A549 (cell line): ENCODE data around the gene IGF2BP1. TPM values are rescaled to one million over a fixed set of nuclear protein-coding genes. Genes with fewer than 3 reads are reported as not detected.

Experiments
- ATAC-seq, 2 experiments: fragments of 200-7000 bp in 1 of 2; fragments of >200 bp in 1 of 2; cut with Nextera tagmentation in 1 of 2; cut with Tn5 transposase in 1 of 2; 3 replicates each; pipeline versions ENCODE4 v1.8.0 to v1.9.1; 2018 to 2020; ENCODE audit warnings: mild to moderate bottlenecking in 1 of 2, moderate library complexity in 1 of 2
- CTCF ChIA-PET: fragments of 300-600 bp; sonication (Branson Sonifier 250); formaldehyde crosslinking; extraction: SDS; loops from one replicate; lab custom pipeline; 2021; ENCODE audit warnings: antibody characterized with exemption, inconsistent platforms; lab: Yijun Ruan, JAX
- POLR2A ChIA-PET: fragments of 350-600 bp; formaldehyde crosslinking; extraction: SDS; loops from one replicate; lab custom pipeline; 2021; ENCODE audit warnings: antibody characterized with exemption, inconsistent platforms; lab: Yijun Ruan, JAX
- DNase-seq, 2 experiments: peaks; one replicate each; pipeline versions ENCODE4 v3.0.0 to v3.0.0-alpha.2; 2011 to 2016; ENCODE audit warnings: low read depth in 1 of 2, low spot score in 1 of 2
- FAIRE-seq: peaks from 2 replicates; lab custom pipeline; 2011; peaks lifted over from hg19 to GRCh38; lab: Jason Lieb, UNC
- H3K27ac ChIP-seq, 2 experiments: fragments of >200 bp; sonication (Bioruptor Twin); formaldehyde crosslinking; 3 replicates each; pipeline ENCODE4 v1.5.1; 2016 to 2017
- H3K4me1 ChIP-seq: fragments of >200 bp; sonication (Bioruptor Twin); formaldehyde crosslinking; 3 replicates; pipeline ENCODE4 v1.6.1; 2016
- H3K4me2 ChIP-seq: fragments of >200 bp; sonication (Bioruptor Twin); formaldehyde crosslinking; 3 replicates; pipeline ENCODE4 v1.6.1; 2016
- H3K4me3 ChIP-seq: fragments of >200 bp; sonication (Bioruptor Twin); formaldehyde crosslinking; 3 replicates; pipeline ENCODE4 v1.5.1; 2016
- H3K9me3 ChIP-seq: fragments of >200 bp; sonication (Bioruptor Twin); formaldehyde crosslinking; 3 replicates; pipeline ENCODE4 v1.6.1; 2016
- CBX8 ChIP-seq: fragments of 200-600 bp; sonication (generic); IDR thresholded peaks from 2 replicates; pipeline ENCODE4 v1.6.1; 2016
- CEBPB ChIP-seq, 2 experiments: fragments of >200 bp in 1 of 2; sonication (Bioruptor Twin) in 1 of 2; formaldehyde crosslinking in 1 of 2; IDR thresholded peaks; 2 replicates each; pipeline ENCODE4 v1.6.1; 2012 to 2016
- CTCF ChIP-seq: fragments of >200 bp; sonication (Bioruptor Twin); formaldehyde crosslinking; IDR thresholded peaks from 3 replicates; pipeline ENCODE4 v1.5.1; 2016
- EHF ChIP-seq: fragments of 250-450 bp; sonication (Bioruptor Pico); IDR thresholded peaks from 2 replicates; pipeline ENCODE4 v1.5.0; 2020; ENCODE audit warnings: mild to moderate bottlenecking
- EHMT2 ChIP-seq: fragments of 200-600 bp; sonication (generic); IDR thresholded peaks from 2 replicates; pipeline ENCODE4 v1.6.1; 2016; ENCODE audit warnings: antibody characterized with exemption, low read depth, mild to moderate bottlenecking, moderate library complexity
- FOSB ChIP-seq: fragments of 250-450 bp; sonication (Bioruptor Pico); IDR thresholded peaks from 2 replicates; pipeline ENCODE4 v1.5.0; 2020; ENCODE audit warnings: mild to moderate bottlenecking, moderate library complexity
- FOSL2 ChIP-seq, 2 experiments: fragments of 450-650 bp in 1 of 2; fragments of >200 bp in 1 of 2; sonication (Bioruptor Twin) in 1 of 2; formaldehyde crosslinking; IDR thresholded peaks; 2 replicates each; pipeline versions ENCODE4 v1.5.0 to v1.6.1; 2016 to 2020; ENCODE audit warnings: mild to moderate bottlenecking in 1 of 2, moderate library complexity in 1 of 2
- HDAC2 ChIP-seq: fragments of 200-600 bp; sonication (generic); IDR thresholded peaks from 2 replicates; pipeline ENCODE4 v1.6.1; 2016
- HEYL ChIP-seq: fragments of 250-450 bp; sonication (Bioruptor Pico); IDR thresholded peaks from 2 replicates; pipeline ENCODE4 v1.8.0; 2021; ENCODE audit warnings: mild to moderate bottlenecking, moderate library complexity
- HOXA7 ChIP-seq: fragments of 250-450 bp; sonication (Bioruptor Pico); IDR thresholded peaks from 2 replicates; pipeline ENCODE4 v1.5.0; 2020; ENCODE audit warnings: mild to moderate bottlenecking, moderate library complexity
- HOXB5 ChIP-seq: fragments of 250-450 bp; sonication (Bioruptor Pico); IDR thresholded peaks from 2 replicates; pipeline ENCODE4 v1.5.0; 2020; ENCODE audit warnings: mild to moderate bottlenecking, moderate library complexity
- MAFK ChIP-seq: fragments of 450-650 bp; IDR thresholded peaks from 2 replicates; pipeline ENCODE4 v1.6.1; 2014; ENCODE audit not compliant: partially characterized antibody
- NR3C1 ChIP-seq: fragments of >200 bp; sonication (Bioruptor Twin); formaldehyde crosslinking; IDR thresholded peaks from 3 replicates; pipeline ENCODE4 v1.6.1; 2017
- POLR2AphosphoS2 ChIP-seq: conservative IDR thresholded peaks from 2 replicates; pipeline ENCODE4 v1.6.1; 2012; ENCODE audit warnings: low read length, improper control_type of control experiment, inconsistent platforms
- RAD21 ChIP-seq, 2 experiments: fragments of >200 bp in 1 of 2; sonication (Bioruptor Twin) in 1 of 2; formaldehyde crosslinking in 1 of 2; IDR thresholded peaks in 1 of 2; conservative IDR thresholded peaks in 1 of 2; 2 replicates in 1 of 2; 3 replicates in 1 of 2; pipeline ENCODE4 v1.6.1; 2012 to 2018; ENCODE audit warnings: inconsistent platforms in 1 of 2
- RARB ChIP-seq: fragments of 250-450 bp; sonication (Bioruptor Pico); IDR thresholded peaks from 2 replicates; pipeline ENCODE4 v1.8.0; 2021; ENCODE audit warnings: mild to moderate bottlenecking, moderate library complexity
- RCOR1 ChIP-seq: fragments of 150-350 bp; IDR thresholded peaks from 2 replicates; pipeline ENCODE4 v1.6.1; 2014; ENCODE audit warnings: antibody characterized with exemption, low read length, low read depth
- REST ChIP-seq: fragments of 200-600 bp; sonication (generic); IDR thresholded peaks from 2 replicates; pipeline ENCODE4 v1.6.1; 2016; ENCODE audit warnings: antibody characterized with exemption, mild to moderate bottlenecking, moderate library complexity
- RFX5 ChIP-seq: fragments of 450-650 bp; IDR thresholded peaks from 2 replicates; pipeline ENCODE4 v1.7.1; 2014; ENCODE audit warnings: antibody characterized with exemption, mild to moderate bottlenecking, moderate library complexity
- ZNF302 ChIP-seq: fragments of 250-450 bp; sonication (Bioruptor Pico); IDR thresholded peaks from 2 replicates; pipeline ENCODE4 v1.9.0; 2021; ENCODE audit warnings: inconsistent platforms, mild to moderate bottlenecking, moderate library complexity
- ZSCAN20 ChIP-seq: fragments of 250-450 bp; sonication (Bioruptor Pico); IDR thresholded peaks from 2 replicates; pipeline ENCODE4 v1.8.0; 2022; ENCODE audit warnings: mild to moderate bottlenecking, moderate library complexity
- WGBS: methylation state at CpG from one replicate; pipeline ENCODE4 v1.1.6; 2017; ENCODE audit errors: missing lambda C conversion rate; 5-methylcytosine and 5-hydroxymethylcytosine counted together
- polyA plus RNA-seq, 4 experiments: library from polyadenylated mRNA; depleted of rRNA in 3 of 4; stranded (reverse); fragments of >200 nt; fragmentation: RNase III in 1 of 4; extraction: RNeasy Plus Mini Kit Qiagen cat#74134 plus additional on column Dnase treatment in 1 of 4; gene quantifications; 2 replicates in 3 of 4; 3 replicates in 1 of 4; pipeline ENCODE4 v1.2.3, GENCODE V29; 2011 to 2017

The IGF2BP1 gene
- polyA plus RNA-seq, 2 of the 4 experiments (the other 2 are of a cell fraction): 26.2 to 40.3 TPM

DNA sequence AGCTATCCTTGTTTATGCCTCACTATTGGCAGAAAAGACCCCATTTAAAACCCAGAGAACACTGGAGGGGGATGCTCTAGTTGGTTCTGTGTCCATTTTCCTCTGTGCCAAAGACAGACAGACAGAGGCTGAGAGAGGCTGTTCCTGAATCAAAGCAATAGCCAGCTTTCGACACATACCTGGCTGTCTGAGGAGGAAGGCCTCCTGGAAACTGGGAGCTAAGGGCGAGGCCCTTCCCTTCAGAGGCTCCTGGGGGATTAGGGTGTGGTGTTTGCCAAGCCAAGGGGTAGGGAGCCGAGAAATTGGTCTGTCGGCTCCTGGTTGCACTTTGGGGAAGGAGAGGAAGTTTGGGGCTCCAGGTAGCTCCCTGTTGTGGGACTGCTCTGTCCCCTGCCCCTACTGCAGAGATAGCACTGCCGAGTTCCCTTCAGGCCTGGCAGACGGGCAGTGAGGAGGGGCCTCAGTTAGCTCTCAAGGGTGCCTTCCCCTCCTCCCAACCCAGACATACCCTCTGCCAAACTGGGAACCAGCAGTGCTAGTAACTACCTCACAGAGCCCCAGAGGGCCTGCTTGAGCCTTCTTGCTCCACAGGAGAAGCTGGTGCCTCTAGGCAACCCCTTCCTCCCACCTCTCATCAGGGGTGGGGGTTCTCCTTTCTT lies 56.1 kb downstream of the IGF2BP1 start:
- DNase-seq: no peak
- ChIA-PET CTCF (interaction anchor here (0.6 to 6.8 kb wide), 12 partner anchors 8 to 249 kb away, joined by 3 to 42 read pairs (median 10); no protein-coding TSS in a partner anchor), POLR2A (no interaction called here)
- H3K27ac ChIP-seq: peak overlapping the region in 1 of 2 experiments; percentile 25; a peak in 1 of 6 replicates
- 81% methylated on average over 6 of the region's 6 CpGs for WGBS
- H3K9me3 ChIP-seq: no peaks in the 10 kb centered on the region
- no peak overlapping the region for H3K4me3 ChIP-seq
- TF ChIP-seq NR3C1 (no peak), RAD21 (conservative IDR thresholded peaks at IDR 0.05 in 1 of 2, IDR thresholded peaks at IDR 0.05 in 1 of 2) (no peak)
- no peak for FAIRE-seq
- H3K4me2 ChIP-seq: no peak overlapping the region
- ATAC-seq: peak; percentile 21 to 50; a peak in 4 of 6 replicates
- H3K4me1 ChIP-seq: no peaks in the 10 kb centered on the region

DNA sequence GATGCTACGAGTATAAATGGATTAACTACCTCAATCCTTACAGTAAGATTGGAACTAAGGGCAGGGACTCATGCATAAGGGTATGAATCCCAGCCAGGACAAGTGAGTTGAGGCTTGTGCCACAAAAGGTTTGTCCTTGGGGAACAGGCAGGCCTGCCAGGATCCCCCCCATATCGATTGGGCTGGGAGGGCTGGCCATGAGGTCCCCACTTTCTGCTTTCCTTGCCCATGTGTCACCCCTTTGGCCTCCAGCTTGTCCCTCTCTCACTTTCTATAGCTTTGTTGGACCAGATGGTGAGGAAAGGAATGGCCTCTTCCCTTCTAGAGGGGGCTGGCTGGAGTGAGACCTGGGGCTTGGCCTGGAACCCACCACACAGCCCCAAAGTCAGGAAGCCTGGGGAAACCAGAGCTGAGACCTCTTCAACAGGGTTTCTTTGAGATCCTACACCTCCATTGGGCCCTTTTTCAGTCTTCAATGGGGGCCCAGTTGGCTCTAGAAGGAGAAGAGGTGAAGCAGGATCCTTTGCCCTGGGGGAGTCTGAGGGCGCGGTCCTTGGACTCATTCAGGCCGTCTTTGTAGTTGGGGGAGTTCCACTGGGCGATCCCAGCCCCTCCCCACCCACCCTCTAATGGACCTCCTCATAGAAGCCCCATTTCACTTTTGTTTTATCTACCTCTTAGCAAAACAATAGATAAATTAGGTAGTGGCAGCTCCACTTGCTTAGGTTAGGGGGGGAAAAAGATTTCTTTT lies 57.3 kb downstream of the IGF2BP1 start:
- FAIRE-seq (no peak), DNase-seq (no peak)
- no peaks in the 10 kb centered on the region for H3K9me3 ChIP-seq
- TF ChIP-seq EHF (CRISPR knock-in tag) (no peak), ZSCAN20 (CRISPR knock-in tag) (no peak), CBX8 (no peak), FOSB (CRISPR knock-in tag) (no peak), POLR2AphosphoS2 (0 out of 2 replicates have a peak, but pooled peaks have one; percentile 25), RCOR1 (no peak), REST (no peak), RAD21 (conservative IDR thresholded peaks at IDR 0.05 in 1 of 2, IDR thresholded peaks at IDR 0.05 in 1 of 2) (no peak), CEBPB (IDR thresholded peaks at IDR 0.05) (no peak)
- TF ChIP-seq, all 56 proteins: peak for 1
- Histone ChIP-seq H3K4me2 (no peak overlapping the region), H3K27ac (peak overlapping the region in 1 of 2 experiments; percentile 29; a peak in 1 of 6 replicates), H3K4me1 (no peaks in the 10 kb centered on the region), H3K4me3 (no peak overlapping the region)
- ATAC-seq: no peak; a peak in 1 of 6 replicates
- ChIA-PET POLR2A (interaction anchor here (0.6 to 1.4 kb wide), 2 partner anchors 138 to 175 kb away, joined by 3 to 5 read pairs; no protein-coding TSS in a partner anchor), CTCF (interaction anchor here (0.9 to 6.8 kb wide), 9 partner anchors 11 to 250 kb away, joined by 4 to 42 read pairs (median 6); no protein-coding TSS in a partner anchor)
- 89% methylated on average over 6 of the region's 6 CpGs for WGBS

- DNase-seq (no peak), ATAC-seq (no peak), FAIRE-seq (no peak)
- H3K4me1 ChIP-seq: no peaks in the 10 kb centered on the region
- ChIA-PET CTCF (interaction anchor here (0.8 to 6.8 kb wide), 8 partner anchors 12 to 172 kb away, joined by 3 to 42 read pairs (median 6); no protein-coding TSS in a partner anchor), POLR2A (interaction anchor here (0.6 to 1.4 kb wide), 2 partner anchors 137 to 175 kb away, joined by 3 to 5 read pairs; no protein-coding TSS in a partner anchor)
- no peaks in the 10 kb centered on the region for H3K9me3 ChIP-seq
- no peak overlapping the region for H3K27ac ChIP-seq
- no peak overlapping the region for H3K4me3 ChIP-seq
- TF ChIP-seq HEYL (no peak), ZNF302 (CRISPR knock-in tag) (no peak), RARB (CRISPR knock-in tag) (no peak), HOXA7 (CRISPR knock-in tag) (no peak), CEBPB (IDR thresholded peaks at IDR 0.05) (no peak), HDAC2 (no peak), MAFK (no peak), EHMT2 (no peak), CTCF (no peak), HOXB5 (CRISPR knock-in tag) (no peak), FOSL2 (IDR thresholded peaks at IDR 0.05) (no peak), FOSL2 (CRISPR knock-in tag; IDR thresholded peaks at IDR 0.05) (no peak), RFX5 (no peak), NR3C1 (no peak), POLR2AphosphoS2 (no peak; the same call in 1 of the 2 replicates)
- 83% methylated on average over 7 of the region's 7 CpGs for WGBS
- H3K4me2 ChIP-seq: no peak overlapping the region
Observed at GRCh38 chr17:49055181-49055927, 58.2 kb downstream of the IGF2BP1 start.
